Retinal pigment epithelial cell (primary cell): ENCODE results near the gene SSC5D.

Source experiments
- DNase-seq: peaks from one replicate; pipeline ENCODE4 v3.0.0-alpha.2; 2010; ENCODE audit warnings: low read depth
- H3K4me3 ChIP-seq: 2 replicates; pipeline ENCODE4 v1.5.1; 2011; ENCODE audit warnings: mild to moderate bottlenecking, low read length, control low read depth, moderate library complexity
- CTCF ChIP-seq: conservative IDR thresholded peaks from 2 replicates; pipeline ENCODE4 v1.5.1; 2011; ENCODE audit warnings: low read depth, low read length, control low read depth, inconsistent platforms

SSC5D gene

GRCh38 chr19:55563261-55563690, 75.0 kb downstream of the SSC5D start:
- TF ChIP-seq CTCF: no peak
- peak; percentile 87 for DNase-seq
- no peak overlapping the region for H3K4me3 ChIP-seq

GRCh38 chr19:55566823-55567222, 78.6 kb downstream of the SSC5D start:
- no peak for TF ChIP-seq CTCF
- DNase-seq: no peak
- H3K4me3 ChIP-seq: no peak overlapping the region

GRCh38 chr19:55567708-55568328, 79.6 kb downstream of the SSC5D start:
- TF ChIP-seq CTCF: no peak
- no peak overlapping the region for H3K4me3 ChIP-seq
- DNase-seq: no peak
